ENCODE data around the gene CAMK2B.

Gene CAMK2B

DNA sequence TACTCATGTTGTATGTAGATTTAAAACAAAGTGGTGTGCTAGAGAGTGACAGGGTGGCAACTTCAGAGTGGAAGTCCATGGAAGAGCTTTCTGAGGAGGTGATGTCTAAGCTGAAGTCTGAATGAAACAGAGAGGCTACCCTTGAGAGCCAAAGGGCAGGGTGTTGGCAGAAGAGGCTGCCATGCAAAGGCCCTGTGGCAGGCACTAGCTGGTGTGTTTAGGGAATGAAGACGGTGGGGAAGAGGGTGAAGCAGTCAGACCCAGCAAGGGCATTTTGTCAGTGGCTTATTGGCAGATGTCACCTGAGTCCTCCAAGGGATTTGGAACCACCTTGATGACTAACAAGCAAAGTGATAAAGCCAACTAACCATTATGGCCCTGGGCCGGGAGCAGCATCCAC, 3.7 kb upstream of the CAMK2B start:
- DNase-seq: no peak

DNA sequence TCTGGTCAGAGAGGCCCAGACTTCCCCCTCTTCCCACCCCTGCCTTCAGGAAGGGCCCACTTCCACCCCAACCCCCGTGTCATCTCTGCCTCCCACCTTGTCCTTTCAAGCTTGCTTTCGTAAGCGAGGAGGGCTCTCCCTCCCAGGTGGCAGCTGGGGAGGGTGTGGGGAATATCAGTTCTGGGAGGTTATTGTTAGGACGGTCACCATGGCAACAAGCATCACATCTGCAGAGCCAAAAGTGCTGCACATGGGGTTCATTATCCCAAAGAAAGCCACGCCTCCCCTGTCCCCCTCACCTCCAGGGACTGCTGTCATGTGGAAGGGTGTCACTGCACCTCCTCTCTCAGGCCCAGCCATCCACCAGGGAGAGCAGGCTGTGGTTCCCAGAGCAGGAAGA, 2.6 kb upstream of the CAMK2B start:
- DNase-seq: no peak

DNA sequence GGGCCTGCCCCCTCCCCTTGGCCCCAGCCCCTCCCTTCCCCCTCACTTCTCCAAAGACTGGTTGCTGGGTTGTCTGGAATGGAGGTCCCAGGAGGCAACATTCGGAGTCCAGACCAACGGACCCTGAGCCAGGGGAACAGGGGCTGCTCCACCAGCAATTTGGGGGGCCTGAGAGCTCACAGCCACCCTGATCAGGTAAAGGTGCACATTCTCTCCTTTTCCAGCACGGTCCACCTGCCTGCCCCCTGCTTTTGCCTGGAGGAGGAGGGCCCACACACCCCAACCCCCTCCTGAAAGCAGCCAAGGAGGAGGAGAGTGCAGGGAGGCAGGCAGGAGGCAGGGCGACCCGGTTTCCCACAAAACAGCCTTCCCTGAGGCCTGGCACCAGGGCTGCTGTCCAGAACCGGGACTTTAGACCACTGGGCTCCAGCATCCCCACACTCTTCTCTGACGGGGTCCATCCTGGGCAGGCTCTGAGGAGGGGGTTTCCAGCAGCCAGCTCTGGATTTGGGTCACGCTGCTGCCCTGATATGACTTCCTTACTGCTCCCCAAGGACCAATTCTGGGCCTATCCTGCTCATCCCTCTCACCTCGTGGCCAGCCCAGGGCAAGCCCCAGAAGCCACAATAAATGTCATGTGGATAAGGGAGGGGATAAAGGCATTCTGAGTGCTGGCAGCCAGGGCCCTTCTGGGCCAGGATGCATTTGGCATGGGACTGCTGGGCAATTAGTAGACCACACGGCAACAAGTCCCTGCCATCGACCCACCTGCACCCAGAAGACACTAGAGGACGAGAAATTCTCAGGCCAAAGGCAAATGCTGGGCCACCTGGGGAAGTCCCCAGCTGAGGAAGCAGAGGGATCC, 1.1 kb upstream of the CAMK2B start:
- DNase-seq: no peak

DNA sequence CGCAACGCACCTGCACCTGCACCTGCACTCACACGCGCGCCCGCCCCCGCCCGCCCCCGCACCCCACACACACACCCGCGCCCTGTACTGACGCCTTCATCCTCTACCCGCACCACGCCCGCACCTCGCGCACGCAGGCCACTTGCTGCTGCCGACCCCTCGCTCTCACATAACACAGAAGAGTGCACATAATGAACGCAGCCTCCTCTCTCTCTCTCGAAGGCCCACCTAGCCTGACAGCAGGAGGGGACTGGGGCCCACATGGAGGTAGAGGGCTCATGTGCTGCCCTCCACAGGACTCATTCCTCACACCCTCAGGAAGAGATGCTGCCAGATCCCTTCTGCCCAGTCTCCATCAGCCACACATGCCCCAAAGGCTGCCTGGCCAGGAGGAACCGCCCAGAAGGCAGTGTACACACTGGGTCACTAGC, 432 bp upstream of the CAMK2B start:
- no peak for DNase-seq

DNA sequence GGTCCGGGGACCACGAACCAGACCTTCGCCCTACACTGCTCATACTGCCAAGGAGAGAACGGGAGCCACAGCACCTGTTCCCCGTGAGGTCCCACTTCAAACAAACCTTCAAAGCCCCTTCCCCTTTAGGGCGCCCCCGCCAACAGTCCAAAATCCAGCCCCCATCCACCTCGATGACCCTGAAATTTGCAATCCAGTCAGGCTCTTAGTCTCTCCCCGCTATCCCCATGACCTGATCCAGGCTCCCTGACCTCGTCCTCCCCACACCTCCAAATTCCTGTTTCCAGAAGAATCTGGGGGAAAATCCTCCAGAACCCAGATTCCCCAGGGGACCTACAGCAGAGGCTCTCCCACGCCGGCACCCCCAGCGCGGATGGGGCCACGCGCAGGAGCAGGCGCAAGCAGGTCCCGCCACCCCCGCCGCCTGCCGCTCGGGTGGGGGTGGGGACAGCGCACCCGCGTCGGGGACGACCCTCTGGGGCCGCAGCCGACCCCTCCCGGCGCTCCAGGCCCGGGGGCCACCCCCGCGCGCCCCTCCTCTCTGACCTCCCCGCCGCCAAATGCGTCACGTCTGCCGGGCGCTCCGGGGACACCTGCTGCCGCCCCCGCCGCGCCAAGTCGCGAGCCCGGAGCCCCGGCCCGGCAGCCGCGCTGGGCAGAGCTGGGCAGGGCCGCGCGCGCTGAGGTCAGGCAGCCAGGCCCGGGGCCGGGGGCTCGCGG, 753 bp downstream of the CAMK2B start:
- DNase-seq: no peak

DNA sequence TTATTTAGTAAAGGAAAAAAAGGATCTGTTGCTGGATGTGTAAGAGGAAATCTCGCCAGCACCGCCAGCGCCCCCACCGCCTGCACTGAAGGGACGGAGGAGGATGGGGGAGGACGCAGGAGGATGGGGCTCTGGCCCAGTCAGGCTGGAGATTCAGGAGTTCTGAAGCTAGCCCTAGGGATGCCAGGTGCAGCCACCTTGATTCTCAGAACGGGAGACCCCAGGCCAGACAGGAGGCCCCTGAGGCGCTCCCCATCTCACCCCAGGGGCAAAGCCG, 1.3 kb downstream of the CAMK2B start:
- no peak for DNase-seq

DNA sequence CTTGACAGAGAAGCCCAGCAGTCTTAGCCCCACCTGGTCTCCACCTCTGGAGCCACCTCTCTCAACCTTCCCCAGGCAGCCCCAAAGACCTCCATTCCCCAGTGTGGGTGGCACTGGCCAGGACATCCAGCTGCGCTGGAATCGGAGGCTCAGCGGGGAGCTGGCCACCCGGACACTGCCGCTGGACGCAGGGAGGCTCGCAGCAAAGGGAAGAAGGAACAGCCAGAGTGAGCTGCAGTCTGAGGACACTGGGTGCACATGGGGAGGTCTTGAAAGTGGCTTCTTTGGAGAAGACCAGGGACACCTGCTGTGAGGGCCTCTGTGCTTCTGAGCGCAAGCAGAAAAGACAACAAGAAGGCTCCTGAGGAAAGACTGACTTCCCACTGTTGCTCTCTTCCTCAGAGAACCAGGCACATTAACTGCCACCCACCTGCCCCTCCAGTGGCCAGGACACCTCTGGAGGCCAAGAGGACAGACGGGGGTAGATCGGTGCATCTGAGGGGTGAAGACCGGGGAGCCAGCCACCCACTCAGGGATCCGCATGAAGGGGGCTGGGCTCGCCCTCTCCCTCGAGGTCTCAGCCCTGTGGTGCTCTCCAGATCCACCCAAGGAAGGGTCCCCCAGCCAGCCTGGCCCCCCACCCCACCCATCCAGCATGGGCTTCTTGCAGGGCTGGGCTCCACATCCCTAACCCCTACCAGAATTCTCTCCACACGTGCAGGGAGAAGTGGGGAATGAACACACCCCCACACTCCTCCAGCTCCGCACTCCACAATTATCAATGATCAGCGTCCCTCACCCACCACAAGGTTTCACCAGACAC, 1.8 kb downstream of the CAMK2B start:
- no peak for DNase-seq

DNA sequence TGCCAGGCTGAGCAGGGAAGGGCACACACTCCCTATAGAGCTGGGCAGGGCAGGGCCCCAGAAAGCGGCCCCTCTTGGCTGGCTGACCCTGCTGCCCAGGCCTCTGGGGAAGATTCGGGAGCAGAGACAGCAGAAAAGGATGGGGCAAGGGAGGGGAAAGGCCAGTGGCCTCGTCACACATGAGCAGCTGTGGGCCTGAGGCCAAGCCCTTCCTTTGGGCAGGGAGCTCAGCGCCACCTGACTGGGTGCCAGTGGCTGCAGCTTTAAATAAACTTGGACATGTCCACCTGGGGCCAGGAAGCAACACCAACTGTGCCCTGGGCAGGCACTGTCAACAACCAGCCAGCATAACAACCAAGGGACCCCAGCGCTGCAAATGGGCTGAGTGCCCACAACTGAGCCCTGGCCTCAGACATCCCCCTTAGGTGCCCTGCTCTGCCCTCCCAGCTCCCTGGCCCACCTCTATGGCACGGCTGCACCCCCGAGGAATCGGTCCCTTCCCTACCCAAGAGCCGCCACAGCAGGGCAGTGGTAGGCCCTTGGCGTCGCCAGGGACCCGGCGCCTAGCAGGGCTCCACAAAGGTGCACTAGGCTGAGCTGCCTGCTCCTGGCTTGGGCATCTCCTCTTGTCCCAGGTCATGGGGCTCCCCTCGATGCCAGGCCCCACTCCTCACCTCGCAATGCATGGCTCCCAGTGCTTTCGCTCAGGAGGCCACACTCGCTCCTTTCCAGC, 2.6 kb downstream of the CAMK2B start:
- DNase-seq: no peak

DNA sequence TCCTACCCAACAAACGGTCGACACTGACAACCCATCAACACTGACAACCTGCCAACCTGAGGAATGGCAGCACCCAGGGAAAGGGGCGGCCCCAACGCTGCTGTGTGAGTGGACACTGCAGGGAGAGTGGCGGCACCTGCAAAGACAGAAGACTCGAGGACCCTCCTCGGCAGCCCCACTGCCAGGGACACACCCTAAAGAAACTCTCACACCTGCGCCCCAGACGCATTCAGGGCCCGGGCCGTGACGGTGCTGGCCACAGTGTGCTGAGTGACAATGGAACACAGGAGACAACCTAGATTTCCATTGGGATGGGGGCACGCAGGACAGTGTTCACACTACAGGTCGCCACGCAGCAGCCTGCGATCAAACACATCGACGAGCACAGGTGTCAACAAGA, 3.6 kb downstream of the CAMK2B start:
- DNase-seq: no peak

DNA sequence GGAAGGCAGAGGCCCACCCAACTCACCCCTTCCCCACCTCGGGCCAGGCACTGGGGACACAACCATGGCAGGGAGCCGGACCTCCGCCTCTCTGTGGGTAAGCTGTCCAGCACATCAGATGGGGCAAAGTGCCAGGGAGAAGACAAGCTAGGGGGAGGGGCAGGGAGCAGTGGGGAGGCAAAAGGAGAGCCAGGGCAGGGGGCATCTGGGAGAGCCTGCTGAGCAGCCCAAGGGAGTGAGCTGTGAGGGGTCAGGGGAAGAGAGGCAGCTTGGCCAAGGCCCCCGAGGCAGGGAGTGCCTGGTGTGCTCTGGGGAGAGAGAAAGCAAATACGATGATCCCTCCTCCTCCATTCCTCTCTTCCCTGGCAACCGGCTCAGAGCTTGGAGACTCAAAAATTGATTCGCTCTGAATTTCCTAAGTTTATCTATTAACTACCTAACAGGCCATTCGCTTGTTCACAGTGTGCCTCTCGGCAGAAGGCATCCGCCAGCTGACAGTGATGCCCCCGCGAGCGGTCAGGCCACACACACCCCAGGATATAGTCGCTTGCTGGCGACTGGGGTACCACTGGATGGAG, 4.5 kb downstream of the CAMK2B start:
- DNase-seq: no peak

DNA sequence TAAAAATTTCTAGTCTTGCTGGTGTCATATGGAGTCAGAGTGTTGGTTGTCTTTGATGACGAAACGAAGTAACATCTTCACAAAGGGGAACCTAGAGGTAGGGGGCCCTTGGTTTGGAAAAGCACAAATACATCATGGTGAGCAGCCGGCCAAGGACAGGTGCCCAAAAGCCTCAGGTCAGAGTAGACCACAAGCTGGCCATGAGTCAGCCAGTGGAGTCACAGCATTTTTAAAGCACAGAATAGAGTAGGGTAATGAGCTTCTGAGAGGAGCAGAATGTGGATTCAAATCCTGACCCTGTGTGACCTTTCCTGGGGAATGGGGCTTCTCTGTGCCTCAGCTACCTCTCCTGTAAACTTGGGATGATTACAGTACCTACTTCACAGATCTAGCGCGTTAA, 5.3 kb downstream of the CAMK2B start:
- DNase-seq: no peak

DNA sequence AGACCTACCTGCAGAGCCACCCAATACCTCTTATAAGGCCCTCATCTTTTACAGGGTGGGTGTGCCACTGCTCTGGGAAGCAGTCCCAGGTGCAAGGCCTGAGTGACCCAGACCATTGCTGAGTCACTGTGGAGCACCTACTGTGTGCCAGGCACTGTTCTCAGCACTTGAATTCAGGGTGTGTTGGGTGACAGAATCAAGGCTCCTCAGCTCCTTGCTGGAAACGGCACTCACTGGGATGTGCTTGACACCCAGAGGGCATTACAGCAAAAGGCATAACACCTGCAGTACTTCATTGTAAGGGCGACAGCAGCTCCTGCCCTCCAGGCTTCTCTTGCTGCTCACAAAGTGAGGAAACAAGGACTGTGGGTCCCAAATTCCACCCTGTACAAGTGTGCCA, 7.1 kb downstream of the CAMK2B start:
- DNase-seq: no peak

DNA sequence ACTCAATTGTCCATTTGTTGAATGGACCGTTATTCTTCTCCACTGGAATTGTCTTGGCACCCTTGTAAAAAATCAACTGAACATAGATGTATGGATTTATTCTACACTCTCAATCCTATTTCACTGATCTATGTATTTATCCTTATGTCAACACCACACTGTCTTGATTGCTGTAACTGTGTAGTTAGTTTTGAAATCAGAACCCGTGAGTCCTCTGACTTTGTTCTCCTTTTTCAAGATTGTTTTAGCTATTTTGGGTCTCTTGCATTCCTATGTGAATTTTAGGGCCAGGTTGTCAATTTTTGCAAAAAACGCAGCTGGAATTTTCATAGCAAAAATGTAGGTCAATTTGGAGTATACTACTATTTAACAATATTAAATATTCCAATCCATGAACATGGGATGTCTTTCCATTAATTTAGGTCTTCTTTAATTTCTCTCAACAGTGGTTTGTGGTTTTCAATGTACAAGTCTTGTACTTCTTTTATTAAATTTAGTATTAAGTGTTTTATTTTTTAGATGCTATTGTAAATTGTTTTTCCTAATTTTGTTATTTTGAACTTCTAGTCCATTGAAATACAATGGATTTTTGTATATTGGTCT, 10.0 kb downstream of the CAMK2B start:
- DNase-seq: no peak

DNA sequence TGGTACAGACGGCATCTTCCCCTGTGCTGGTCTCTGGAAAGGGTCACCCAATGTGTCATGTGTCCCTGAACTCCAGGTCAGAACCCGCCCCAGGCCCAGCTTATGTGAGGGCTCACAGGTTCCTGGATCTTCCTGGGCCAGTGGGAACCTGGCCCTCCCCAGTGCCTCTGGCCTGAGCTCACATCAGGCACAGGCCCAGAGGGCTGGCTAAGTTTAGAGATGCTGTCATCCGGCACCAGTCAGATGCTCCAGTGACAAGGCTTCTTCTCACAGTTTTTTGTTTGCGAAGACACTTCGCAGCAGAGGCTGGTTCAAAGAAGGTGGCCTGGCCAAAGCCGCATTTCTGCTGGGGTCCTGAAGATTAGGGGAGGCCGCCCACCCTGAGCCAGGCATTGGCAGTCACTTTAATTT, 11.8 kb downstream of the CAMK2B start:
- no peak for DNase-seq

DNA sequence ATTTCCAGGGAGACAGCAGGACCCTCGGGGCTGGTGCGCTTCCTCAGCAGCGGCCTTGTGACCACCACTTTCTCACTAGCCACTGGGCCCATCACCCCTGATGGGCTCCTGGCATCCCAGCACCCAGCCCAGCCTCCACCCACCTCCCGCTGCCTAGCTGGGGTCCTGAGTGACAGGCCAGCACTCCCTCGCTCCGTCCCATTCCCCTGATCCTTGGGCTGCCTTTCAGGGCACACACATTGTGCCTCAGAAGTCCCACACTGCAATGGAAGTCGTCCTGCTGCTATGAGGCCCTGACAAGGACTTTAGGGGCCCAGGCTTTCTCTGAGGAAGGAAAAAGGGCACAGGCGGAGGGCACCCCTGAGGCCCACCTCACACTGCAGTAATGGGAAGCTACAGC, 12.4 kb downstream of the CAMK2B start:
- no peak for DNase-seq

DNA sequence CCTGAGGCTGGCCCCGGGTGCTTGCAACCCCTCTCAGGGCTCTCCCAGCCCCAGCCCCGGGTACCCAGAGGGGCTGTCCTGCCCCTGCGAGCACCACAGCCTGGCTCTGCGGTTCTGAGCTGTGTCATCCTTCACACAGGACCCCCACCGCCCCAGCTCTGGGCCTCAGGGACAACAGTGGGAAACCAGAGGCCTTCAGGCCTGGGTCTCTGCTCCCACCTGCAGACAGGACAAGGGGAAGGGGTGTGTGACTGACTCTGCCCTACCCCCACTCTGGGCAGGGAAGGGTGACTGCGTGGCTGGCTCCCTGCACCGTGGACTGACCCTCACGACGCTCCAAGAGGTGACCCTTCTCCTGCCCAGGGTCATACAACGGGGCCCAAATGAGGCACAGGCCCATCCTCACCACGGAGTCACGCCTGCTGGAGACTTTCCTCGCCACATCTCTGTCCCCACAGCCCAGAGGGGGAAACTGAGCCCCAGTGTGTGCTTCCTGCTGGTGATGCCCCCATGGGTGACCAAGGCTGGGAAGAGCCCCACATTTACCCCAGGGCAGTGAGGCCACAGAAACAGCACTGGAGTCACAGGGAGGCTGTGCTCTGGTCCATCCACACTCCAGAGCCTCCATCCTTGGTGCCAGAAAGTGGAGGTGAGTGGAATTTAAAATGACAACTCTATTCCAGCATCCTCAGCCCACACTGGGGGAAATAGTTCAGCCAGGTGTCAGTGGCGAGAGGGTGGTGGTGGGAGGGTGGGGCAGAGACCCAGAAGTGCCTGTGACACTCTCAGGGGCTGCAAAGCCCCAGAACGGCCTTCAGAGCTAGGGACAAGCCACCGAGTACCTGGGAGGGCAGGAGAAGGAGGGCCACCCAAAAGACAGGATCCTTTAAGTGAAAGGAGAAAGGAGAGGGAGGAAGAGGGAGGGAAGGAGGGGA, 13.6 kb downstream of the CAMK2B start:
- no peak for DNase-seq

DNA sequence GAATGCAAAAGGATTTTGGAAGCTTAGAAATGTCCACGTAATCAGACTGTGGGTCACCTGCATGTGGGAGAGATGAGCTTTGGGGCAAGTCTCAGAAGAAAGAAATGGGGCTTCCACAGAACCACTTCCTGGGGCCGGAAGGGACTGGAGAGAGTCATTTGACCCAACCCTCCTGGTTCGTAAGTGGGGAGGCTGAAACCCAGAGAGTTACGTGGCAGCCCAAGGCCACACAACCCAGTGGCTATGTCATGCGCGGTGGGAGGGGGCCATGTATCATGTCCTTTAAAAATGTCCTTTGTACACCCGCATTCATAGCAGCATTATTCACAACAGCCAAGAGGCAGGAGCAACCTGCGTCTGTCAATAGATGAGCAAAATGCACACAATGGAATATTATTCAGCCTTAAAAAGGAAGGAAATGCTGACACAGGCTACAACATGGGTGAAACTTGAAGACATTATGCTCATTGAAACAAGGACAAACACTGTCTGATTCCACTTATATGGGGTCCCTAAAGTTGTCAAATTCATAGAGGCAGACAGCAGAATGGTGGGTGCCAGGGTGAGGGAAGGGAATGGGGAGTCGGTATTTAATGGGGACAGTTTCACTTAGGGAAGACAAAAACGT, 15.1 kb downstream of the CAMK2B start:
- no peak for DNase-seq

DNA sequence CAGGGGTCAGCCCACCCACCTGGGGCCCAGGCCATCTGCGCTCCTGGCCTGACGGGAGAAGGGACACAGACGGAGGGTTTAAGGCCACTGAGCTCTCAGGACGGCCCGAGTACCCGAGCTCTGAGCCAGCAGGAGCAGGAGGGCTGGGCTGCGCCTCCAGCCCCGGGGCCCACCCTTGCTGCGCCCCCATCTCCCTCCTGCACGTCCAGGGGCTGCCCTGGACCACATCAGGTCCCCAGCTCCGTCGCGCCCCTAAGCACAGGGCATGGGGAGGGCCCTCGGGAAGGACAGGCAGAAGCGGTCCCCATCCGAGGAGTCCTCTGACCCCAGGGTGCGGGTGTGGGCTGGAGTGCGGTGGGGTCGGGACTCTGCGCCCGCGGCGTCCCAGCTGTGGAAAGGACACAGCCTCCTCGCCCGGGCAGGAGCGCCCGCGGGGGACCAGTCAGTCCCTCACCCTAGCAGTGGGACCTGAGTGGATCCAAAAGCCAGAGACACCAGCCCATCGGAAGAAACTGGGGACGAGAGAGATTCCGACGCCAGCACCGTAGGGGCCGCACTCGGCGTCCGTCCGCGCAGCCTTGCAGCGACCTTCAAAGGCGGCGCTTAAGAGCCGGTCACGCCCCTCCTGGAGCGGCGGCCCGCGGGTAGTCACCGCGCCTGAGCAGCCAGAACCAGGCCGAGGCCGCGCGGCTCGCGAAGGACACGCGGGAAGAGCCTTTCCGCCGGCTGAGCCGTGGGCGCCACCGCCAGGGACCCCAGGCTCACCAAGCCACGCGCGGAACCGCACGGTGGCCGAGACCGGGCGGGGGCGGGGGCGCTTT, 15.9 kb downstream of the CAMK2B start:
- DNase-seq: no peak

DNA sequence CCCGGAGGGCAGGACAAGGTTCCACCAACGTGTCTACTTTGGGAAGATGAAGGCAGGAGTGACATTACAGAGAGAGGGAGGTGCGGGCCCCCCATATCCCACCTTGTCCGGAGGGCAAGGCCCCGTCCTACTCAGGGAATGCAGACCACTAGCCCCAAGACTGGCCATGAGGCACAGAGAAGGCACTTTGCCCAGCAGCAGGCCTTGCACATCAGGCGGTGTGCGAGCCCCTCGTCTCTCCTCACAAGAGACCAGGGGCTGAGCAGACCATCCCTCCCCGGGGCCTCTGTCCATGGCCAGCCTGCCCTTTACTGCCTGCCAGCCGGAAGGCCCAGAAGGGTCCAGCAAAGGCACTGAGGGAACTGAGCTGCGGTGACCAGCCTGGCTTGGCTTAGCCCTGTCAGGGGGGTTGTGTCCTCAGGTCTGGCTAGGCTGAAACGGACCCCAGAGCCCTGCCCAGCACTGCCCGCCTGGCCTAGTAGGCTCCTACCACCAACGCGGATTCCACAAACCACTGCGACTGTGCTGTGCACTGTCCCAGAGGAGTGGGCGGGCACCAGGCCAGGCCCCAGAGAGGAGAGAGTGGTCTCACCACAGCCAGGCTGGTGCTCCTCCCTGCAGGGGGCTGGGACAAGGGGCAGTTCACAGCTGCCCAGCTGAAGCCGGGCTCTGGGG, 16.7 kb downstream of the CAMK2B start:
- DNase-seq: no peak
